Kidney epithelial cell (primary cell): ENCODE measurements around the gene COL26A1. TPM values are rescaled to one million over a fixed set of nuclear protein-coding genes. Genes with fewer than 3 reads are reported as not detected.

Source experiments
- DNase-seq: peaks from one replicate; pipeline ENCODE4 v3.0.0-alpha.2; 2010; ENCODE audit warnings: low read depth
- H3K27me3 ChIP-seq: 2 replicates; pipeline ENCODE4 v1.6.0; 2011; ENCODE audit warnings: low read length; ENCODE audit not compliant: control insufficient read depth, insufficient read depth
- H3K36me3 ChIP-seq: 2 replicates; pipeline ENCODE4 v1.5.1; 2011; ENCODE audit warnings: low read length; ENCODE audit not compliant: control insufficient read depth, insufficient read depth
- H3K4me3 ChIP-seq: 2 replicates; pipeline ENCODE4 v1.5.1; 2011; ENCODE audit warnings: low read depth, mild to moderate bottlenecking, control low read depth, low read length
- total RNA-seq: library from RNA; depleted of rRNA; stranded (reverse); fragments of >200 nt; gene quantifications from 2 replicates; pipeline ENCODE4 v1.2.3, GENCODE V29; 2015
- TF ChIP-seq, protein P1 (sequence below): IDR thresholded peaks from 2 replicates; pipeline ENCODE4 v1.5.1; 2011; ENCODE audit warnings: mild to moderate bottlenecking, moderate library complexity, low read length, control low read depth, inconsistent platforms; ENCODE audit not compliant: insufficient read depth, poor library complexity, severe bottlenecking

COL26A1 gene
- total RNA-seq, 1 donor from 2014 or later = 0.42 TPM

DNA sequence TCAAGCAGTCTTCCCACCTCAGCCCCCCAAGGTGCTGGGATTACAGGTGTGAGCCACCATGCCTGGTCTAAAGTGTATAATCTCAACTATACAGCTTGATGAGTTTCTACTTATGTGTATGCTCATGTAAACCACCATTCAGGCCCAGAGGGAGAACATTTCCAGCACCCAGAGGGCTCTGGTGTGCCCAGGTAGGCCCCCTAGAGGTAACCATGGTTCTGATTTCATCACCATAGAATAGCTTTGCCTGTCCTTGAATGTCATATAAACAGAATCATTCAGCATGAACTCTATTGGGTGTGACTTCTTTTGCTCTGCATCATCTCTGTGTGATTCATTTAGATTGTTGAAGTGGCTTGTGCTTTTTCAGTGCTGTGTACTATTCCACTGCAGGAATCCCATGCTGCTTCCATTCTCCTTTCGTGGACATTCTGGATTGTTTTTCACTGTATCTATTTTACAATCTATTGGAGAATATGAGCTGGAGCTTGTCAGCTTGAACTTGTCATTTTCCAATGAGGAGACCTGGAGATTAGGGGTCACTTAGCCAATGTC lies 35.2 kb downstream of the COL26A1 start:
- TF ChIP-seq, protein P1, sequence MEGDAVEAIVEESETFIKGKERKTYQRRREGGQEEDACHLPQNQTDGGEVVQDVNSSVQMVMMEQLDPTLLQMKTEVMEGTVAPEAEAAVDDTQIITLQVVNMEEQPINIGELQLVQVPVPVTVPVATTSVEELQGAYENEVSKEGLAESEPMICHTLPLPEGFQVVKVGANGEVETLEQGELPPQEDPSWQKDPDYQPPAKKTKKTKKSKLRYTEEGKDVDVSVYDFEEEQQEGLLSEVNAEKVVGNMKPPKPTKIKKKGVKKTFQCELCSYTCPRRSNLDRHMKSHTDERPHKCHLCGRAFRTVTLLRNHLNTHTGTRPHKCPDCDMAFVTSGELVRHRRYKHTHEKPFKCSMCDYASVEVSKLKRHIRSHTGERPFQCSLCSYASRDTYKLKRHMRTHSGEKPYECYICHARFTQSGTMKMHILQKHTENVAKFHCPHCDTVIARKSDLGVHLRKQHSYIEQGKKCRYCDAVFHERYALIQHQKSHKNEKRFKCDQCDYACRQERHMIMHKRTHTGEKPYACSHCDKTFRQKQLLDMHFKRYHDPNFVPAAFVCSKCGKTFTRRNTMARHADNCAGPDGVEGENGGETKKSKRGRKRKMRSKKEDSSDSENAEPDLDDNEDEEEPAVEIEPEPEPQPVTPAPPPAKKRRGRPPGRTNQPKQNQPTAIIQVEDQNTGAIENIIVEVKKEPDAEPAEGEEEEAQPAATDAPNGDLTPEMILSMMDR = no peak
- H3K36me3 ChIP-seq = no peaks in the 10 kb centered on the region
- no peak overlapping the region for H3K4me3 ChIP-seq
- no peak for DNase-seq
- peaks cover 14% of the 10 kb centered on the region for H3K27me3 ChIP-seq

DNA sequence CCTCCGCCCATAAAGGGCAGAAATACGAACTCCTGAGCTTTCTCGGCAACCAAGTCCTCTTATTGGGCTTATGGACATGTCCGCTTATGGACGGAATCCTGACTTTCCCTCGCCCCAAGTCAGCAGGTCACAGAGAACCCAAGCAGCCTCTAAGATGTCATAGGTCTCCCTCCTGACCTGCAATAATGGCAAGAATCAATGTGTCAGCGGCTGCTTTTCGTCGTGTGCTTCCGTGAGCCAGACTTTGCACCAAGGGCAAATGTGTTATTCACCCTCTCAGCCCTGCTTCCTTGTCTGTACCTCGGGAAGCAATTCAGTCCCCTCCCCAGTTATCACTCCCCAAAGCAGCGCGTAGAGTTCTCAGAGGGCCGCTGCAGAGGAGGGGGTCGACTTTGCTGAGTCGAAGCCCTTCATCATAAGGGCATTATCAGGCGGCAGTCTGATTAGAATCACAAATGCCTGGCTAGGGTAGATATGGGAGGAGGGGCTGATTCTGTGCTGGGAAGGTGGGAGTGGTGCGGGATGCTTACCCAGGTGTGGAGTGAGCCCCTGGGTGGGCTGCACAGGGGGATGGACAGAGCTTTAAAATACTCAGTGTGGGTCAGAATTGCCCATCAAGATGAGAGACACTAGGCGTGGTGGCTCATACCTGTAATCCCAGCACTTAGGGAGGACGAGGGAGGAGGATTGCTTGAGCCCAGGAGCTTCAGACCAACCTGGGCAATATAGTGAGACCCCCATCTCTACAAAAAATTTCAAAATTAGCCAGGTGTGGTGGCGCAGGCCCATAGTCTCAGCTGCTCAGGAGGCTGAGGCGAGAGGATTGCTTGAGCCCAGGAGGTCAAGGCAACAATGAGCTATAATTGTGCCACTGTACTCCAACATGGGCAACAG lies 36.0 kb downstream of the COL26A1 start:
- H3K27me3 ChIP-seq = peaks cover 14% of the 10 kb centered on the region
- TF ChIP-seq, protein P1 = no peak
- H3K4me3 ChIP-seq = no peak overlapping the region
- DNase-seq = no peak
- no peaks in the 10 kb centered on the region for H3K36me3 ChIP-seq

- H3K4me3 ChIP-seq = no peak overlapping the region
- no peaks in the 10 kb centered on the region for H3K36me3 ChIP-seq
- H3K27me3 ChIP-seq = peaks cover 14% of the 10 kb centered on the region
- TF ChIP-seq, protein P1 = no peak
- DNase-seq = no peak
These were observed 37.1 kb downstream of the COL26A1 start for GRCh38 chr7:101399759-101400158.

GRCh38 chr7:101400751-101401150 lies 38.1 kb downstream of the COL26A1 start:
- Histone ChIP-seq H3K27me3 (peaks cover 14% of the 10 kb centered on the region), H3K36me3 (no peaks in the 10 kb centered on the region), H3K4me3 (no peak overlapping the region)
- TF ChIP-seq, protein P1 = no peak
- DNase-seq = no peak

DNA sequence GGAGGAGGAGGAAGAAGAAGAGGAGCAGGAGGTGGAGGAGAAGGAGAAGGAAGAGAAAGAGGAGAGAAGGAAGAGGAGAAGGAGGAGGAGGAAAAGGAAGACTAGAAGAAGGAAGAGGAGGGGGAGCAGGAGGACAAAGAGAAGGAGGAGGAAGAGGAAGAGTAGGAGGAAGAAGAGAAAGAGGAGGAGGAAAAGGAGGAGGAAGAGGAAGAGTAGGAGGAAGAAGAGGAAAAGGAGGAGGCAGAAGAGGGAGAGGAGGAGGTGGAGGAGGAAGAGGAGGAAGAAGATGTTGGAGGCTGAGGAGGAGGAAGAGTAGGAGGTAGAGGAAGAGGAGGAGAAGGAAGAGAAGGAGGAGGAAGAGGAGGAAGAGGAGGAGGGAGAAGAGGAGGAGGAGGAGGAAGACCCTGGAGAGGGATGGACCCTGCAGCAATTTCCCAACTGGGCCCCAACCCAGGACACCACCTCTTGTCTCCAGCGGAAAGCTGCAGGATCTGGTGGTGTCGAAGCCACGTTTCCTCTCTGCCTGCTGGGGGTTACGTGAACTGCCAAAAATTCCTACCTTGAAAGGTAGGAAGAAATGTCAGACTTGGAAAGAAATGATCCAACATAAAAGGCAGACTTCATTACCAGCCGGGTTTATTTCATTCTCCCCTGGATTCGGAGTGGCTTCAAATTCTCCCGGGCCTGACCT lies 38.9 kb downstream of the COL26A1 start:
- TF ChIP-seq, protein P1 = no peak
- H3K27me3 ChIP-seq = peaks cover 14% of the 10 kb centered on the region
- H3K36me3 ChIP-seq = no peaks in the 10 kb centered on the region
- no peak overlapping the region for H3K4me3 ChIP-seq
- no peak for DNase-seq
